Prostate gland (tissue), 2 donors: ENCODE results near the gene CD83. TPM values are rescaled to one million over a fixed set of nuclear protein-coding genes. Genes with fewer than 3 reads are reported as not detected.

Source experiments
- DNase-seq: peaks from one replicate; pipeline ENCODE4 v3.0.0-alpha.2; 2019; ENCODE audit warnings: low spot score
- H3K27ac ChIP-seq, 2 donors: fragments of 200-600 bp; sonication (generic); 2 replicates each; pipeline ENCODE4 v1.5.1; 2017 to 2019
- H3K27me3 ChIP-seq: fragments of 200-600 bp; sonication (generic); replicated peaks from 2 replicates; pipeline ENCODE4 v1.5.1; 2019; ENCODE audit not compliant: insufficient read depth
- H3K36me3 ChIP-seq, 2 donors: fragments of 200-600 bp; sonication (generic); 1 replicate in 1 of 2; 2 replicates in 1 of 2; pipeline versions ENCODE4 v1.5.1 to v1.8.1; 2017 to 2019
- H3K4me1 ChIP-seq: fragments of 200-600 bp; sonication (generic); replicated peaks from 2 replicates; pipeline ENCODE4 v1.5.1; 2019
- H3K4me3 ChIP-seq, 2 donors: fragments of 200-600 bp; sonication (generic); 2 replicates each; pipeline ENCODE4 v1.5.1; 2017 to 2019
- H3K9me3 ChIP-seq: fragments of 200-600 bp; sonication (generic); 2 replicates; pipeline ENCODE4 v1.5.1; 2017
- POLR2A ChIP-seq: fragments of 450-650 bp; IDR thresholded peaks from one replicate; pipeline ENCODE4 v1.6.1; 2016; ENCODE audit warnings: antibody characterized with exemption, mild to moderate bottlenecking
- POLR2AphosphoS5 ChIP-seq: sonication (generic); formaldehyde crosslinking; IDR thresholded peaks from one replicate; pipeline ENCODE4 v1.6.1; 2017; ENCODE audit warnings: antibody characterized with exemption
- WGBS: methylation state at CpG from one replicate; pipeline ENCODE4 v1.1.5; 2018; 5-methylcytosine and 5-hydroxymethylcytosine counted together
- intact Hi-C: fragments of 100-400 bp; cut with DNase I; formaldehyde crosslinking; loops from one replicate; pipeline ENCODE4 v1.14.2; 2022
- total RNA-seq, 2 donors: library from RNA; depleted of rRNA; stranded (reverse); fragments of >200 nt; gene quantifications; one replicate each; pipeline ENCODE4 v1.1.0, GENCODE V29; 2016
- TF ChIP-seq, protein P1 (sequence below), 4 experiments: fragments of 200-600 bp in 2 of 4; fragments of 450-650 bp in 2 of 4; sonication (generic) in 2 of 4; IDR thresholded peaks; 1 replicate in 3 of 4; 2 replicates in 1 of 4; pipeline ENCODE4 v1.5.1; 2016 to 2019; ENCODE audit warnings: antibody characterized with exemption in 4 of 4, mild to moderate bottlenecking in 2 of 4, moderate library complexity in 2 of 4

CD83 gene
- total RNA-seq, 2 donors from 2014 or later = 5.5 to 5.7 TPM

GRCh38 chr6:14107000-14107399 lies 10.6 kb upstream of the CD83 start:
- H3K27me3 ChIP-seq = no peaks in the 10 kb centered on the region

DNA sequence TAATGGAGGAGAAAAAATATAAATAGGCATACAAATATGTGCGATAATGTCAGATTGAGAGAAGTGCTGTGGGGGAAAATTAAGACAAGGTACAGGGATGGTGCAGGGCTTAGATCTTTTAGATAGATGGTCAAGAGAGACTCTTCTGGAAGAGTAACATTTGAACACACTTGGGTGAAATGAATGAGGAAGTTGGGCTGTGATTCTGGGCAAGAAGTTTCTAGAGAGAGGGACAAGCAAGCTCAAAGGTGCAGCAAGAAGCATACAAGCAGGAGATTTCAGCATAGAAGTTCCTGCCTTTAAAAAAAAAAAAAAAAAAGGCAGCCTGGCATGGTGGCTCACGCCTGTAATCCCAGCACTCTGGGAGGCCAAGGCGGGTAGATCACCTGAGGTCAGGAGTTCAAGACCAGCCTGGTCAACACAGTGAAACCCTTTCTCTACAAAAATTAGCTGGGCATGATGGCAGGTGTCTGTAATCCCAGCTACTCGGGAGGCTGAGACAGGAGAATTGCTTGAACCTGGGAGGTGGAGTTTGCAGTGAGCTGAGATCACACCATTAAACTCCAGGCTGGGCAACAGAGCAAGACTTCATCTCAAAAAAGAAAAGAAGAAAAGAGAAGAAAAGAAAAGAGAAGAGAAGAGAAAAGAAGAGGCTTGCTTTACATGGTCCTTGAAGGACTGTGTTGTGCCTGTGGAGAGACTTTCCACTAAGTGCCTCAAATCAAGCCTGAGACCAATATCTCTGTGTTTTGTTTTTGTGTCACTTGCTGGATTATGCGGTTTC lies 9.7 kb upstream of the CD83 start:
- no peaks in the 10 kb centered on the region for H3K9me3 ChIP-seq
- no peak overlapping the region for H3K4me3 ChIP-seq
- TF ChIP-seq POLR2A (no peak), POLR2AphosphoS5 (no peak)
- TF ChIP-seq, protein P1, sequence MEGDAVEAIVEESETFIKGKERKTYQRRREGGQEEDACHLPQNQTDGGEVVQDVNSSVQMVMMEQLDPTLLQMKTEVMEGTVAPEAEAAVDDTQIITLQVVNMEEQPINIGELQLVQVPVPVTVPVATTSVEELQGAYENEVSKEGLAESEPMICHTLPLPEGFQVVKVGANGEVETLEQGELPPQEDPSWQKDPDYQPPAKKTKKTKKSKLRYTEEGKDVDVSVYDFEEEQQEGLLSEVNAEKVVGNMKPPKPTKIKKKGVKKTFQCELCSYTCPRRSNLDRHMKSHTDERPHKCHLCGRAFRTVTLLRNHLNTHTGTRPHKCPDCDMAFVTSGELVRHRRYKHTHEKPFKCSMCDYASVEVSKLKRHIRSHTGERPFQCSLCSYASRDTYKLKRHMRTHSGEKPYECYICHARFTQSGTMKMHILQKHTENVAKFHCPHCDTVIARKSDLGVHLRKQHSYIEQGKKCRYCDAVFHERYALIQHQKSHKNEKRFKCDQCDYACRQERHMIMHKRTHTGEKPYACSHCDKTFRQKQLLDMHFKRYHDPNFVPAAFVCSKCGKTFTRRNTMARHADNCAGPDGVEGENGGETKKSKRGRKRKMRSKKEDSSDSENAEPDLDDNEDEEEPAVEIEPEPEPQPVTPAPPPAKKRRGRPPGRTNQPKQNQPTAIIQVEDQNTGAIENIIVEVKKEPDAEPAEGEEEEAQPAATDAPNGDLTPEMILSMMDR (IDR thresholded peaks at IDR 0.05) = no peak
- no peak overlapping the region for H3K27ac ChIP-seq
- intact Hi-C loops = loop anchor here (10.0 kb wide), 1 partner anchor 1867 kb away; no protein-coding TSS in a partner anchor
- DNase-seq = no peak
- no peaks in the 10 kb centered on the region for H3K4me1 ChIP-seq
- no peaks in the 10 kb centered on the region for H3K27me3 ChIP-seq
- WGBS = 87% methylated on average over 5 of the region's 5 CpGs
- no peaks in the 10 kb centered on the region for H3K36me3 ChIP-seq

More at GRCh38 chr6:14107000-14107399, 10.6 kb upstream of the CD83 start:
- H3K9me3 ChIP-seq = no peaks in the 10 kb centered on the region
- H3K4me1 ChIP-seq = no peaks in the 10 kb centered on the region
- intact Hi-C loops = loop anchor here (10.0 kb wide), 1 partner anchor 1868 kb away; no protein-coding TSS in a partner anchor
- H3K36me3 ChIP-seq = no peaks in the 10 kb centered on the region
- H3K4me3 ChIP-seq = no peak overlapping the region
- TF ChIP-seq, protein P1 (IDR thresholded peaks at IDR 0.05) = no peak
- no peak for TF ChIP-seq POLR2AphosphoS5
- no peak for TF ChIP-seq POLR2A
- H3K27ac ChIP-seq = no peak overlapping the region
- DNase-seq = no peak

GRCh38 chr6:14108571-14109410 lies 8.8 kb upstream of the CD83 start:
- Histone ChIP-seq H3K4me1 (no peaks in the 10 kb centered on the region), H3K9me3 (no peaks in the 10 kb centered on the region), H3K4me3 (no peak overlapping the region), H3K27me3 (no peaks in the 10 kb centered on the region), H3K27ac (no peak overlapping the region), H3K36me3 (no peaks in the 10 kb centered on the region)
- intact Hi-C loops = loop anchor here (10.0 kb wide), 1 partner anchor 1866 kb away; no protein-coding TSS in a partner anchor
- WGBS = 63% methylated on average over 14 of the region's 14 CpGs
- no peak for DNase-seq
- TF ChIP-seq, protein P1 (IDR thresholded peaks at IDR 0.05) = no peak
- no peak for TF ChIP-seq POLR2A
- no peak for TF ChIP-seq POLR2AphosphoS5

- no peaks in the 10 kb centered on the region for H3K36me3 ChIP-seq
- no peaks in the 10 kb centered on the region for H3K27me3 ChIP-seq
- H3K27ac ChIP-seq = no peak overlapping the region
- TF ChIP-seq, protein P1 (IDR thresholded peaks at IDR 0.05) = no peak
- TF ChIP-seq POLR2A = no peak
- TF ChIP-seq POLR2AphosphoS5 = no peak
- no peak overlapping the region for H3K4me3 ChIP-seq
- intact Hi-C loops = loop anchor here (10.0 kb wide), 1 partner anchor 1865 kb away; no protein-coding TSS in a partner anchor
- no peaks in the 10 kb centered on the region for H3K4me1 ChIP-seq
- H3K9me3 ChIP-seq = no peaks in the 10 kb centered on the region
- DNase-seq = no peak
- 81% methylated on average over 4 of the region's 4 CpGs for WGBS
These were observed 8.2 kb upstream of the CD83 start for GRCh38 chr6:14109411-14109826.
